ENCODE results near the gene NBPF4.
"Not testable (repeated sequence)": the region's sequence is repeated elsewhere in the genome, so short reads cannot be mapped to it uniquely, and the experiment has no call there.

DNA sequence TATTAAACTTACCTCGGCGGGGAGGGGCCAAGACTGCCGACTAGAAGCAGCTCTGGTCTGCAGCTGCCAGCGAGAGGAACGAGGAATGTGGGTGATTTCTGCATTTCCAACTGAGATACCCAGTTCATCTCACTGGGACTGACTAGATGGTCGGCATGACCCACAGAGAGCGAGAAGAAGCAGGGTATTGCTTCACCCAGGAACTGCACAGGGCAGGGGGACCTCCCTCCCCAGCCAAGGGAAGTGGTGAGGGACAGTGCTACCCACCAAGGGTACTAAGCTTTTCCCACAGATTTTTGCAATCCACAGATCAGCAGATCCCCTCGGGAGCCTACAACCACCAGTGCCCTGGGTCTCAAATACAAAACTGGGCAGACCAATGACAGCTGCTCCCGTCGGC is 17.6 kb upstream of the NBPF4 start:
- not testable (repeated sequence) for TF ChIP-seq POLR2A, POLR2AphosphoS5 (IDR thresholded peaks at IDR 0.05)
- TF ChIP-seq, protein P1, sequence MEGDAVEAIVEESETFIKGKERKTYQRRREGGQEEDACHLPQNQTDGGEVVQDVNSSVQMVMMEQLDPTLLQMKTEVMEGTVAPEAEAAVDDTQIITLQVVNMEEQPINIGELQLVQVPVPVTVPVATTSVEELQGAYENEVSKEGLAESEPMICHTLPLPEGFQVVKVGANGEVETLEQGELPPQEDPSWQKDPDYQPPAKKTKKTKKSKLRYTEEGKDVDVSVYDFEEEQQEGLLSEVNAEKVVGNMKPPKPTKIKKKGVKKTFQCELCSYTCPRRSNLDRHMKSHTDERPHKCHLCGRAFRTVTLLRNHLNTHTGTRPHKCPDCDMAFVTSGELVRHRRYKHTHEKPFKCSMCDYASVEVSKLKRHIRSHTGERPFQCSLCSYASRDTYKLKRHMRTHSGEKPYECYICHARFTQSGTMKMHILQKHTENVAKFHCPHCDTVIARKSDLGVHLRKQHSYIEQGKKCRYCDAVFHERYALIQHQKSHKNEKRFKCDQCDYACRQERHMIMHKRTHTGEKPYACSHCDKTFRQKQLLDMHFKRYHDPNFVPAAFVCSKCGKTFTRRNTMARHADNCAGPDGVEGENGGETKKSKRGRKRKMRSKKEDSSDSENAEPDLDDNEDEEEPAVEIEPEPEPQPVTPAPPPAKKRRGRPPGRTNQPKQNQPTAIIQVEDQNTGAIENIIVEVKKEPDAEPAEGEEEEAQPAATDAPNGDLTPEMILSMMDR (IDR thresholded peaks at IDR 0.05): not testable (repeated sequence)
